Measurements from ENCODE around the gene SLC17A9. TPM values are rescaled to one million over a fixed set of nuclear protein-coding genes. Genes with fewer than 3 reads are reported as not detected.

The SLC17A9 gene
- total and polyA plus RNA-seq, 2 experiments from 2014 or later: 1.8 to 3.2 TPM

GRCh38 chr20:62991863-62992262, 39.4 kb downstream of the SLC17A9 start:
- H3K9me3 ChIP-seq (ENCODE audit: low read depth): no peaks in the 10 kb centered on the region
- H3K27ac ChIP-seq: no peak overlapping the region
- H3K4me3 ChIP-seq: no peak overlapping the region
- DNase-seq (ENCODE audit: low read depth in 1 of 2, low spot score in 1 of 2): no peak
- TF ChIP-seq, protein P1, sequence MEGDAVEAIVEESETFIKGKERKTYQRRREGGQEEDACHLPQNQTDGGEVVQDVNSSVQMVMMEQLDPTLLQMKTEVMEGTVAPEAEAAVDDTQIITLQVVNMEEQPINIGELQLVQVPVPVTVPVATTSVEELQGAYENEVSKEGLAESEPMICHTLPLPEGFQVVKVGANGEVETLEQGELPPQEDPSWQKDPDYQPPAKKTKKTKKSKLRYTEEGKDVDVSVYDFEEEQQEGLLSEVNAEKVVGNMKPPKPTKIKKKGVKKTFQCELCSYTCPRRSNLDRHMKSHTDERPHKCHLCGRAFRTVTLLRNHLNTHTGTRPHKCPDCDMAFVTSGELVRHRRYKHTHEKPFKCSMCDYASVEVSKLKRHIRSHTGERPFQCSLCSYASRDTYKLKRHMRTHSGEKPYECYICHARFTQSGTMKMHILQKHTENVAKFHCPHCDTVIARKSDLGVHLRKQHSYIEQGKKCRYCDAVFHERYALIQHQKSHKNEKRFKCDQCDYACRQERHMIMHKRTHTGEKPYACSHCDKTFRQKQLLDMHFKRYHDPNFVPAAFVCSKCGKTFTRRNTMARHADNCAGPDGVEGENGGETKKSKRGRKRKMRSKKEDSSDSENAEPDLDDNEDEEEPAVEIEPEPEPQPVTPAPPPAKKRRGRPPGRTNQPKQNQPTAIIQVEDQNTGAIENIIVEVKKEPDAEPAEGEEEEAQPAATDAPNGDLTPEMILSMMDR (IDR thresholded peaks at IDR 0.05; ENCODE audit: low read depth, low read length): no peak
- no peaks in the 10 kb centered on the region for H3K4me1 ChIP-seq (ENCODE audit: low read depth)
- H3K27me3 ChIP-seq: peaks cover 50% of the 10 kb centered on the region
- H3K36me3 ChIP-seq: no peaks in the 10 kb centered on the region

- H3K27ac ChIP-seq: no peak overlapping the region
- H3K4me1 ChIP-seq (ENCODE audit: low read depth): no peaks in the 10 kb centered on the region
- H3K36me3 ChIP-seq: no peaks in the 10 kb centered on the region
- peaks cover 53% of the 10 kb centered on the region for H3K27me3 ChIP-seq
- no peaks in the 10 kb centered on the region for H3K9me3 ChIP-seq (ENCODE audit: low read depth)
- TF ChIP-seq, protein P1 (IDR thresholded peaks at IDR 0.05; ENCODE audit: low read depth, low read length): no peak
- no peak for DNase-seq (ENCODE audit: low read depth in 1 of 2, low spot score in 1 of 2)
- no peak overlapping the region for H3K4me3 ChIP-seq
Measured at GRCh38 chr20:62993856-62994494, 41.5 kb downstream of the SLC17A9 start.

GRCh38 chr20:62994869-62995281, 42.4 kb downstream of the SLC17A9 start:
- Histone ChIP-seq H3K4me1 (ENCODE audit: low read depth) (no peaks in the 10 kb centered on the region), H3K36me3 (no peaks in the 10 kb centered on the region), H3K4me3 (no peak overlapping the region), H3K27me3 (peaks cover 57% of the 10 kb centered on the region), H3K27ac (no peak overlapping the region), H3K9me3 (ENCODE audit: low read depth) (no peaks in the 10 kb centered on the region)
- no peak for DNase-seq (ENCODE audit: low read depth in 1 of 2, low spot score in 1 of 2)
- TF ChIP-seq, protein P1 (IDR thresholded peaks at IDR 0.05; ENCODE audit: low read depth, low read length): no peak

DNA sequence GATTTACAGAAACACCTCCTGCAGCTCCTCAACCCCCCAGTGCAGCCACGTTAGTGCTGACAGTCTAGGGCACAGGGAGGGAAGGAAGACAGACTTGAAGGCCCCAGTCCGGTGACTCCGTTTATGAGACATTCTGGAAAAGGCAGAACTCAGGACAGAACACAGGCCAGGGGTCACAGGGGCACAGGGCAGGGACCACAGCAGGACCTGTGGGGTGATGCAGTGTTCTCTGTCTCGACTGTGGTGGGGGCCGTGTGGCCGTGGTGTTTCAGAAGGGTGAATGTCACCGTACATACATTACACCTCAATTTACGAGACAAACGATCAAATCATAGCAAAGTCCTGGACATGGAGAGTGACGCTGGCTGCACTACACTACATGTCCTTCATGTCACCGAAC, 43.0 kb downstream of the SLC17A9 start:
- Histone ChIP-seq H3K4me1 (ENCODE audit: low read depth) (no peaks in the 10 kb centered on the region), H3K36me3 (no peaks in the 10 kb centered on the region), H3K27me3 (peaks cover 58% of the 10 kb centered on the region), H3K4me3 (no peak overlapping the region), H3K27ac (no peak overlapping the region), H3K9me3 (ENCODE audit: low read depth) (no peaks in the 10 kb centered on the region)
- no peak for DNase-seq (ENCODE audit: low read depth in 1 of 2, low spot score in 1 of 2)
- TF ChIP-seq, protein P1 (IDR thresholded peaks at IDR 0.05; ENCODE audit: low read depth, low read length): no peak

DNA sequence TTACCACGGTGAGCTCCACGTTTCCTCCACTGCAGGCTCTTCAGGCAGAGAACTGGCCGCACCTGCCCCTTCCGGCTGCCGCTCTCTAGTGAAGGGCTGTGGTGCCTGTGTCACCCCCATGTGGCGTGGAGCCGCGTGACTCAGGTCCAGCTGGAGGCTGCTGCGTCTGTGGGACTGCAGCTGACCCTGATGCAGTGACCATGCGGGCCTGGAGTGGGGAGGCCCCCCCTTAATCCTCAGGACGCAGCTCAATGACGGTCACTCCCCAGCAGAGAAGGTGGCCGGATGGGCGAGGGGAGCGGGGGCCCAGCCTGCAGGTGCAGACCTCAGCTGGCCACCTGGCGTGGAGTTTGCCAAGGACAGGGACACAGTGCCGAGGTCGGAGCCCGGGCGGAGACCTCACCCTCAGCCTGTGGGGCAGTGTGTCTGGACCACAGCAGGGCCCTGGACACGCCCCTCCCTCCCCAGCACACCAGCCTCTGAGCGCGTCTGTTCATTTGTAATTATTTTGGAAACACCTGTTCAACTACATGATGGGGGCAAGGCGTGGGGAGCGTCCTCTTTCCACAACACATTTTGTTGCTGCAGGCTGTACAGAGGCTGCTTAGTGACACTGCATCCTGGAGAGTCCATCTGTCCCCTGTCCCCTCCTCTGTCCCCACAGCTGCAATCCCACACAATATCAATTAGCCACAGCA, 43.5 kb downstream of the SLC17A9 start:
- Histone ChIP-seq H3K27me3 (peaks cover 60% of the 10 kb centered on the region), H3K4me3 (no peak overlapping the region), H3K9me3 (ENCODE audit: low read depth) (no peaks in the 10 kb centered on the region), H3K36me3 (no peaks in the 10 kb centered on the region), H3K27ac (no peak overlapping the region), H3K4me1 (ENCODE audit: low read depth) (no peaks in the 10 kb centered on the region)
- DNase-seq (ENCODE audit: low read depth in 1 of 2, low spot score in 1 of 2): no peak
- TF ChIP-seq, protein P1 (IDR thresholded peaks at IDR 0.05; ENCODE audit: low read depth, low read length): no peak
